Tibial nerve (tissue), 3 donors: ENCODE data around the gene WIPF1.

Experiments
- CTCF ChIP-seq, 5 experiments: fragments of 200-600 bp in 3 of 5; fragments of 450-650 bp in 2 of 5; sonication (generic) in 3 of 5; IDR thresholded peaks; one replicate each; pipeline ENCODE4 v1.5.1; 2016 to 2019; ENCODE audit warnings: antibody characterized with exemption in 5 of 5, mild to moderate bottlenecking in 3 of 5, moderate library complexity in 2 of 5
- POLR2A ChIP-seq, 2 donors: fragments of 450-650 bp; IDR thresholded peaks; one replicate each; pipeline ENCODE4 v1.6.1; 2017; ENCODE audit warnings: antibody characterized with exemption in 2 of 2, mild to moderate bottlenecking in 2 of 2, moderate library complexity in 2 of 2

DNA sequence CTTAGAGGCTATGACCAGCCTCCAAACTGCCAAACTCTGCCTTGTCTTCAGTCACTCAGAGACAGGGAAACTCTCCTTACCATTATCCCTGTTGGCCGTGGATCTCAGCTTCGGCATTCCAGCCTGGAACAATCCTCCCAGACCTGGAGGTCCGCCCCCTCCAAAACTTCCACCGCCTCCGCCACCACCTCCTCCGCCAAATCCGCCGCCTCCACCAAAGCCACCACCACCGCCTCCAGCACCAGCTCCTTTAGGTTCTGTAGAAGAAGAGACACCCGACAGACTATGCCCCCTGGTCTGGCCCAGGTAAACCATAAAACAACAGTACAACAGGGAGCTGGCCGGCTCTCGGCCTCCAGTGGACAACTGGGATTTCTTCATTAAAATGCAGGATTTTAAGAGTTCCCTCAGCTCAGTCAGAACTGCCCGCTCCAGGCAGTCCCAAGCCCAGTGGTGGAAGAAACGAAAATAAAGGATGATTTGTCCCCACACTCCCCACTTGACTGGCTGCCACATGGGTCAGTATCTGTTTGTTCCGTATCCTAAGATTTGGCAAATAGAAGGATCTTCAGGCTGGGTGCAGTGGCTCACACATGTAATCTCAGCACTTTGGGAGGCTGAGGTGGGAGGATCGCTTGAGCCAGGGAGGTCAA is 22.4 kb downstream of the WIPF1 start:
- no peak for TF ChIP-seq CTCF (IDR thresholded peaks at IDR 0.05)
- TF ChIP-seq POLR2A (IDR thresholded peaks at IDR 0.05): no peak
